T-helper 1 cell treated with Interleukin-12 subunit alpha and Interleukin-12 subunit beta and Interleukin-4 antibody, amounts not matched to agents 30 μg/mL and 1 μg/mL, for 36 hours (primary cell): ENCODE data around the gene UQCC3.
"Not testable (repeated sequence)": the region's sequence is repeated elsewhere in the genome, so short reads cannot be mapped to it uniquely, and the experiment has no call there.

ENCODE experiments used
- H3K27ac Mint-ChIP-seq: one replicate; pipeline ENCODE4 v1.8.0; 2021; ENCODE audit warnings: mild to moderate bottlenecking, mixed read lengths
- H3K27me3 Mint-ChIP-seq: one replicate; pipeline ENCODE4 v1.8.0; 2021; ENCODE audit warnings: low read depth, mixed read lengths
- H3K36me3 Mint-ChIP-seq: one replicate; pipeline ENCODE4 v1.8.0; 2021; ENCODE audit warnings: low read depth, mixed read lengths
- H3K4me1 Mint-ChIP-seq: one replicate; pipeline ENCODE4 v1.8.0; 2021; ENCODE audit warnings: low read depth, mixed read lengths
- H3K4me3 Mint-ChIP-seq: one replicate; pipeline ENCODE4 v1.8.0; 2021; ENCODE audit warnings: mild to moderate bottlenecking, moderate library complexity, mixed read lengths
- H3K9me3 Mint-ChIP-seq: one replicate; pipeline ENCODE4 v1.8.0; 2021; ENCODE audit warnings: mixed read lengths

UQCC3 gene, protein sequence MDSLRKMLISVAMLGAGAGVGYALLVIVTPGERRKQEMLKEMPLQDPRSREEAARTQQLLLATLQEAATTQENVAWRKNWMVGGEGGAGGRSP

DNA sequence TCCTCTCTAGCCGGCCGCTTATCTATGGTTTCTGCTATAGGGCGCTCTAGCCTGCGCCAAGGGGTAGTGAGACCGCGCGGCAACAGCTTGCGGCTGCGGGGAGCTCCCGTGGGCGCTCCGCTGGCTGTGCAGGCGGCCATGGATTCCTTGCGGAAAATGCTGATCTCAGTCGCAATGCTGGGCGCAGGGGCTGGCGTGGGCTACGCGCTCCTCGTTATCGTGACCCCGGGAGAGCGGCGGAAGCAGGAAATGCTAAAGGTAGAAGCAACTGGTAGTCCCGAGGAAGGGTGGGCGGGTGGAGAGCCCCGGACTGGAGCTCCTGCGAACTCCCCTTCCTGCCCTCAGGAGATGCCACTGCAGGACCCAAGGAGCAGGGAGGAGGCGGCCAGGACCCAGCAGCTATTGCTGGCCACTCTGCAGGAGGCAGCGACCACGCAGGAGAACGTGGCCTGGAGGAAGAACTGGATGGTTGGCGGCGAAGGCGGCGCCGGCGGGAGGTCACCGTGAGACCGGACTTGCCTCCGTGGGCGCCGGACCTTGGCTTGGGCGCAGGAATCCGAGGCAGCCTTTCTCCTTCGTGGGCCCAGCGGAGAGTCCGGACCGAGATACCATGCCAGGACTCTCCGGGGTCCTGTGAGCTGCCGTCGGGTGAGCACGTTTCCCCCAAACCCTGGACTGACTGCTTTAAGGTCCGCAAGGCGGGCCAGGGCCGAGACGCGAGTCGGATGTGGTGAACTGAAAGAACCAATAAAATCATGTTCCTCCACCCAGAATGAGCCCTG lies at the start of gene UQCC3, which contains the start of gene LBHD1:
Gene UQCC3, plus strand, starts transcription at position 66 of the 782 bp plus-strand sequence. Its CDS starts 73 bp downstream, at position 139.
Gene LBHD1, minus strand, starts transcription at position 660 of the 782 bp plus-strand sequence. CDS start 2,236 bp downstream, outside the sequence.
- Mint-ChIP-seq H3K36me3 (peaks cover 23% of the 10 kb centered on the region), H3K27me3 (no peaks in the 10 kb centered on the region), H3K4me3 (peak within 1 kb of the TSS; percentile 91), H3K27ac (peak within 1 kb of the TSS; percentile 91), H3K9me3 (no peaks in the 10 kb centered on the region), H3K4me1 (peaks cover 28% of the 10 kb centered on the region)

DNA sequence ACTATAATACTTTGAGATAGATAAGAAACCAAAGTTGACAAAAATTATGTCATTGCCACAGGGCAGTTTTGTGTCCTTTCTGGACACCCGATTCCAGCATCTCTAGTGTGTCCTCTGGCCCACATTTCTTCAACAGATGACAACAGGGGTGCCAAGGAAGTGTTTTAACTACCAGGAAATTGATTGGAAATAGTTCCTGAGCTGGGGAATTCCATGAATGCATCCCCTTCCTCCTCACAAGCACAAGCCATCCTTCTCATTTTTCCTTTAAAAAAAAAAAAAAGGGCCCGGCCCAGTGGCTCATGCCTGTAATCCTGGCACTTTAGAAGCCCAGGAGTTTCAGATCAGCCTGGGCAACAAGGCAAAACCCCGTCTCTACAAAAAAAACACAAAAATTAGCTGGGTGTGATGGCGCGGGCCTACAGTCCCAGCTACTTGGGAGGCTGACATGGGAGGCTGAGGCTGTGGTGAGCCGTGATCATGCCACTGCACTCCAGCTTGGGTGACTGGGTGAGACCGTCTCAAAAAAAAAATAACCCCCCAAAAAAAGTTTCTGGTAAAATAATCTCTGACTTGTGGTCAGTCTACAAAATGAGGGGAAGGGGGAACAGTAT lies 48.9 kb upstream of the UQCC3 start:
- Mint-ChIP-seq H3K4me1 (peaks cover 22% of the 10 kb centered on the region), H3K36me3 (peaks cover 38% of the 10 kb centered on the region), H3K9me3 (no peaks in the 10 kb centered on the region), H3K4me3 (peak overlapping the region; percentile 81), H3K27ac (peak overlapping the region; percentile 97), H3K27me3 (no peaks in the 10 kb centered on the region)

DNA sequence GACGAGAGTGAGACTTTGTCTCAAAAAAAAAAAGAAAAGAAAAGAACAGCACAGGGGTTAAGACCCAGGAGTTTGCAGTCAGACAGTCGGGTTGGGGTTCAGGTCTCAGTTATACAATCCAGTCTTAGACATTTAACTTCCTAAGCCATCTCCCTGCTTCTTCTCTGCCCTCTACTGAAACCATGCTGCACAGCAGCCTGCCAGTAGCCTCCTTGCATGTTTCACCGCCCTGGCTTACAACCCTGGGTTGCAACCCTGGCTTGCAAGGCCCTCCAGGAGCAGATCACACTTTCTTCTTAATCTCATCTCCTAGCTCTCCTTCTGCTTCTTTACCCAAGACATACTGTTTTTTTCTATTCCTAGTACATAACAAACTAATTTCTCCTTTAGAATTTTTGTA lies 43.8 kb upstream of the UQCC3 start:
- Mint-ChIP-seq H3K36me3 (peaks cover 64% of the 10 kb centered on the region), H3K4me1 (peaks cover 2% of the 10 kb centered on the region), H3K4me3 (no peak overlapping the region), H3K27ac (peak overlapping the region; percentile 76), H3K27me3 (no peaks in the 10 kb centered on the region), H3K9me3 (no peaks in the 10 kb centered on the region)

DNA sequence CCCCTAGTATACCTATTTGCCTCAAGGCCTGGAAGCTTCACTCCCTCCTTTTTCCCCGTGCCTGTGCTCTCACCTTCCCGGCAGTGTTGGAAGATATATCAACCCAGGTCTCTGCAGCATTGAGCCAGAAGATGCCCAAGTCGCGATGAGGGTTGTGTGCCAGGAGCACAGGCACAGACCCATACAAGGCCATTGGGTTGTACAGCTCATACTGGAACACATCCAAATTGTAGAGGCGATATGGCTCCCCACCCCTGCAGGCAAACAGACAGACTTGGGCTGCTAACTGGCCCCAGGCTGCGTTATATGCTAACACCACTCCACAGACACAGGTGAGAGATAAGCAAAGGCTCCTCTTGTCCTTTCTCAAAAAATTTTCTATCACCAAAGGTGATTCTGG lies 39.0 kb upstream of the UQCC3 start:
- H3K36me3 Mint-ChIP-seq, result peaks cover 72% of the 10 kb centered on the region
- peak overlapping the region; percentile 36 for H3K27ac Mint-ChIP-seq
- no peaks in the 10 kb centered on the region for H3K9me3 Mint-ChIP-seq
- no peaks in the 10 kb centered on the region for H3K27me3 Mint-ChIP-seq
- no peak overlapping the region for H3K4me3 Mint-ChIP-seq
- H3K4me1 Mint-ChIP-seq, result peaks cover 17% of the 10 kb centered on the region

DNA sequence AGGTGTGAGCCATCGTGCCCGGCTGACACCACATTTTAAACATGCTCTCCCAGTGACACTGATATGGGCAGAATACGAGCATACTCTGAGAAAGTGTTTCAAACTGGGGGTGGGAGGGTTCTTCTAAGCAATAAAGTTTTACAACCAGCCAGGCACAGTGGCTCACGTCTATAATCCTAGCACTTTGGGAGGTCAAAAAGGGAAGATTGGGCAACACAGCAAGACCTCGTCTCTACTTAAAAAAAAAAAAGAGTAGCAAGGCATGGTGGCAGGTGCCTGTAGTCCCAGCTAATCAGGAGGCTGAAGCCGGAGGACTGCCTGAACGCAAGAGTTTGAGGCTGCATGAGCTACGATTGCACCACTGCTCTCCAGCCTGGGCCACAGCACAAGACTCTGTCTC lies 27.3 kb upstream of the UQCC3 start:
- Mint-ChIP-seq H3K4me3 (no peak overlapping the region), H3K9me3 (no peaks in the 10 kb centered on the region), H3K36me3 (peaks cover 23% of the 10 kb centered on the region), H3K4me1 (peaks cover 28% of the 10 kb centered on the region), H3K27ac (peak overlapping the region; percentile 59), H3K27me3 (no peaks in the 10 kb centered on the region)

DNA sequence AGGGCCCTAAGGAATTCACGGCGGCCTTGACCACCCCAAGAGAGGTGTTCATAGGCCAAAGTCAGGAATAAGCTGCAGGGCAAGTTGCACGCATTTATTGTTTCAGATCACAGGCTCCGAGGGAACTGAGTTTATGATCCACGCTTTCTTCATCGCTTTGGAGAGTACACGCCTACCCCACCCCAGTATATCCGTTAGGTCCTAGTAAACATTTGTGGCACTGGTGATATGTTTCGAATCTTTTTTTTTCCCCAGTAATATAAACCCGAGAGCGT lies 25.9 kb upstream of the UQCC3 start:
- H3K9me3 Mint-ChIP-seq, result no peaks in the 10 kb centered on the region
- H3K4me3 Mint-ChIP-seq, result peak overlapping the region; percentile 99
- peak overlapping the region; percentile 96 for H3K27ac Mint-ChIP-seq
- peaks cover 23% of the 10 kb centered on the region for H3K36me3 Mint-ChIP-seq
- peaks cover 23% of the 10 kb centered on the region for H3K4me1 Mint-ChIP-seq
- H3K27me3 Mint-ChIP-seq, result no peaks in the 10 kb centered on the region

DNA sequence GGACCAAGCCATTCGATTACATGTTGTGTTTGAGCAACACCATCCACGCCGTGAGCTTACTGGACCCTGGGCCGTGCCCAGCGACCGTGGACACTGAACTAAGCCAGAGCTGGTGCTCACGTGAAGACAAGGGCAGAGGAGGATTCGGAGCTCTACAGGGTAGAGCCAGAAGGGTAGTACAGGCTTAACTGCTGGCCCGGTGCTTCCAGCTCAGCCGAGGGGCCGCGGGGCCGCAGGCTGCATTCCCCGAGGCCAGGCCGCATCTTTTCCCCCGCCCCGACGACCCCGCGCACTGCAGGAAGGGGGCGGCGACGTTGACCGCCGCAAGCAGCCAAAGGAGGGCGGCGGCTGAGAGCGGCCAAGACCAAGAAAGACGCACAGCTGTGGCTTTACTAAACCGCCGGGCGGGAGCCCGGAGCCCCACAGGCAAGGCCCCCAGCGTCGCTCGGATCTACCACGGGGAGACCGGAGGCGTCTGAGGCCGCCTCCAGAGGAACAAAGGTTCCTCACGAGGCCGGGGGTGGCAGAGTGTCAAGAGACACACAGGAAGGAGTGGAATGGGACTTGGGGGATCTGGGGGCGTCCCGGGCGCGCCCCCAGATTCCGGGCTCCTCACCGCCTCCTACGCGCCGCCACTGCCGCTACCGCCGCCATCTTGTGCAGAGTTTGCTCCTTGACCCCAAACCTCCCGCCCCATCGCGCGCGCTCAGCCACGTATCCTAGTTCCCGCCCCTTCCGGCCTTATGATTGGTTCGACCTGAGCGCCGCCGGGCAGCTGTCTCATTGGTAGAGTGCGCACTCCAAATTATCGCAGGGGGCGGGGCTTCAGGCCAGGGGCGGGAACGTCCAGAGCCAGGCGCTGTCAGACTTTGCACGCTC lies 25.3 kb upstream of the UQCC3 start, which contains the start of gene GANAB:
Gene GANAB, minus strand, starts transcription at position 668 of the 879 bp plus-strand sequence. Its CDS starts 14 bp downstream, at position 654.
- Mint-ChIP-seq H3K9me3 (no peaks in the 10 kb centered on the region), H3K4me3 (peak within 1 kb of the TSS; percentile 99), H3K4me1 (peaks cover 19% of the 10 kb centered on the region), H3K27me3 (no peaks in the 10 kb centered on the region), H3K27ac (peak within 1 kb of the TSS; percentile 96), H3K36me3 (peaks cover 21% of the 10 kb centered on the region)

DNA sequence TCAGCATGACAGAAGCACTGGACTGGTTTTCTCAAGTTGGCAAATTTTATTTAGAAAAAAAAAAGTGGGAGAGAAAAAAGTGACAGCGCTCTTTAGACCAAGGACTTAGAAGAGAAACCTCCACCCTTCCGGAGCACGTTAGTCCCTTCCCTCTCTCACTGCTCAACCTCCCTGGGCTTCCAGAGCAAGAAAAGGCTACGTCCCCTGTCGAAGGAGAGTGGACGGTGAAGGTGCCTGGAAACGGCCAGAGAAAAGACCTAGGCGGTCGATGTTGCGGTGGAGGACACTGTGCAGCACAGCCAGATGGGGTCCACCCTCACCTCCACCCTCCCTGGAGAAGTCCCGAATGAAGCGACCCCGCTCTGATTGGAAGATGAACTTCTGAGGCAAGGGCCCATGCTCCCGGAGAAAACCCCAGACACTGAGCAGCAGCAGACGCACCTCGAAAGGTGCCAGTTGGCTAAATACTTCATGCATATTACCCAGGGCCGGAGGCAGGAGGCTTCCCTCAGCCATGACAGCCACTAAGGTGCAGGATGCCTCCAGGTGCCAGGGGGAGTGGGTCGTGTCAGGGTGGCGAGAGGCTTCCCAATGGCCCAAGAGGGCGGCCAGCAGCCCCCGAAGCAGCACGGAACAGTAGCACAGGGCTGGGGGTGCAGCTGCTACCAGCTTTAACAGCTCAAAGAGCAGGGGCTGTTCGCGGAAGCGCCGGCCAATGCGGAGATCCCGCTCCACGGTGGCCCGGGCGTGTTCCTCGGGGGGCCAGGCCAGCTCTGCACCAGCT lies 24.5 kb upstream of the UQCC3 start:
- peak overlapping the region; percentile 96 for H3K27ac Mint-ChIP-seq
- peaks cover 17% of the 10 kb centered on the region for H3K4me1 Mint-ChIP-seq
- H3K36me3 Mint-ChIP-seq, result peaks cover 21% of the 10 kb centered on the region
- H3K27me3 Mint-ChIP-seq, result no peaks in the 10 kb centered on the region
- H3K9me3 Mint-ChIP-seq, result no peaks in the 10 kb centered on the region
- H3K4me3 Mint-ChIP-seq, result peak overlapping the region; percentile 99

DNA sequence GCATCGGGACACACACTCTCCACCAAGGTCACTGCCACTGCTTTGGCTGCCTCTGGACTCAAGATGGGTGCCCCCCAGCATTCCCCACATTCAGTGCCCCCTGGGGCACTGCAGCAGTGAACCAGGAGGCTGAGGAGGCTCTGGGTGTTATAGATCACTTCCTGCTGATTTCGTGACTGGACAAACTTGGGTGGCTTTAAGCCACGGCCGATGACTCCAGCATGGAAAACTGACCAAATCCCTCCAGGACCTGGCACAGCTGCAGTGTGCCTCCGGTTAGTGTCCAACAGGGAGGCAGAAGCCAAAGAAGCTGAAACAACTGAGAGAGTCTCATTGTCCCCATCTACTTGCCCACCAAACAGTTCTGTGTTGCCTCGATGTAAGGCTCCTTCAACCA lies 23.9 kb upstream of the UQCC3 start:
- Mint-ChIP-seq H3K27ac (peak overlapping the region; percentile 31), H3K4me1 (peaks cover 20% of the 10 kb centered on the region), H3K4me3 (no peak overlapping the region)

DNA sequence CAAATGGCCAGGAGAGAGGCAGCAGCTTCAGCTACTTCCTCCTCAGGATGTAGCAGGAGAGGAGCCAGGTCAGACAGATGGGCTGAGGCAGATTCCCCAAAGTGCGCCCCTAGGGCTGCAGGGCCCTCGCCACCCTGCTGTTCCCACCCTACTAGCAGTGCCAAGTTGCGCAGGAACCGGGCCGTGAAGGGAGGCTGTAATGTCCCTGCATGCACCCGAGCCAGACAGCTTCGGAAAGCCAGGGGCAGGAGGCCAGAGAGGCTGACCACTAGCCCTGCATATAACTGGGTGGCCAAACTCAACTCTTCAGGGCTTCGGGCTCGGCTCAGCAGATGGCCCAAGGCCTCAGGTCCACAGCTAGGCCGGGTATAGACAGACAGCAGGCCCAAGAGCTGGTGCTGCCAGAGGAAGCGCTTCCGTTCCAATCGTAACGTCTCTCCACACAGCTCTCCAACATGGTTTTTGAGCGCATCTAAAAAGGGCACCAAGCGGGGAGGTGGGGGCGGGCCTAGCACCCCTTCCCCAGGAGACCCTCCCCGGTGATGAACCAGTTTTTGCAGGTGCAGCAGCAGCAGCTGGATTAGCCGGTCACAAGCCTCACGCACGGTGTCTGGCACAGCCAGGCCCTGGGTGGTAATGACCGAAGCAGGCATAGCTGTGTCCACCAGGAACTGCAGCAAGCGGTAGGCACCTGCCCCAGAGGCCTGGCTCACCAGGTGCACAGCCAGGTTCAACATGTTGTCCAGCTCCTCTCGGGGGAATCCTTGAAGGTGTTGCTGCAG lies 23.1 kb upstream of the UQCC3 start:
- peaks cover 24% of the 10 kb centered on the region for H3K36me3 Mint-ChIP-seq
- peaks cover 21% of the 10 kb centered on the region for H3K4me1 Mint-ChIP-seq
- H3K27ac Mint-ChIP-seq, result no peak overlapping the region
- H3K9me3 Mint-ChIP-seq, result no peaks in the 10 kb centered on the region
- no peaks in the 10 kb centered on the region for H3K27me3 Mint-ChIP-seq
- H3K4me3 Mint-ChIP-seq, result no peak overlapping the region

More for the DNA sequence above, 23.9 kb upstream of the UQCC3 start:
- peaks cover 24% of the 10 kb centered on the region for H3K36me3 Mint-ChIP-seq
- H3K9me3 Mint-ChIP-seq, result no peaks in the 10 kb centered on the region
- H3K27me3 Mint-ChIP-seq, result no peaks in the 10 kb centered on the region

DNA sequence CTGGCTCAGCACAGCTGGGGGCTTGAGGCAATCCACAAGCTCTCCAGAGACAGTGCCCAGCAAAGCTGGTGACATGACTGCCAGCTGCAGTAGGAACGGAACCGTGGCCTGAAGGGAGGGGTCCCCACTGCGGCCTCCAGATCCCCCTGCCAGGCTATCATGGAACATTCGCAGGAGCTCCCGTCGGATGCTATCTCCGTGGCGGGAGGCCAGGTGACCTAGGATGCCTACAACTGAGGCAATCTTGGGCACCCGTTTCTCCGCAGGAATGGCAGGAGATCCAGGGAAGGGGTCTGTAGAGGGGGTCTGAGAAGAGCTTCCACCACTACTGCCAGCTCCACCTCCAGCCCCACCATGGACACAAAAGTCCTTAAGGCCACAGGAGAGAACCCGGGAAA lies 22.5 kb upstream of the UQCC3 start:
- no peak overlapping the region for H3K27ac Mint-ChIP-seq
- no peaks in the 10 kb centered on the region for H3K27me3 Mint-ChIP-seq
- H3K4me3 Mint-ChIP-seq, result no peak overlapping the region
- peaks cover 24% of the 10 kb centered on the region for H3K36me3 Mint-ChIP-seq
- H3K4me1 Mint-ChIP-seq, result peaks cover 24% of the 10 kb centered on the region
- no peaks in the 10 kb centered on the region for H3K9me3 Mint-ChIP-seq

DNA sequence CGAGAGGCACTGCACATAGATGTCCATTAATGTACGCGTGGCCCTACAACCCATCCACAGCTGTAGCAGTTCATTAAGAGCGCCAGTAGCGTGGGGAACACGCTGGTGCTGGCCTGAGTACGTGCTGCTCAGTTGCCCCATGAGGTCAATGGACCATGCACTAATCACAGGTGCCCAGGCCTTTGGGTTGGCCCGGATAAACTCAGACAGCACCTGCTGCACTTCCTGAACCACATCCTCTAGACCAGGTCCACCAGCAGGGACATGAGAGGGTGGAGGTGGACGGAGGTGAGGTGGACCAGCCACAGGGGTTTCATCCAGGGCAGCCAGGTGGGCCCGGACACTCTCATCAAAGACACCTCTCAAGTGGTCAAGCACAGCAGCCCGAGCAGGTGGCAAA lies 22.0 kb upstream of the UQCC3 start:
- peaks cover 27% of the 10 kb centered on the region for H3K4me1 Mint-ChIP-seq
- H3K27ac Mint-ChIP-seq, result no peak overlapping the region
- H3K4me3 Mint-ChIP-seq, result no peak overlapping the region
- peaks cover 22% of the 10 kb centered on the region for H3K36me3 Mint-ChIP-seq
- no peaks in the 10 kb centered on the region for H3K9me3 Mint-ChIP-seq
- no peaks in the 10 kb centered on the region for H3K27me3 Mint-ChIP-seq

DNA sequence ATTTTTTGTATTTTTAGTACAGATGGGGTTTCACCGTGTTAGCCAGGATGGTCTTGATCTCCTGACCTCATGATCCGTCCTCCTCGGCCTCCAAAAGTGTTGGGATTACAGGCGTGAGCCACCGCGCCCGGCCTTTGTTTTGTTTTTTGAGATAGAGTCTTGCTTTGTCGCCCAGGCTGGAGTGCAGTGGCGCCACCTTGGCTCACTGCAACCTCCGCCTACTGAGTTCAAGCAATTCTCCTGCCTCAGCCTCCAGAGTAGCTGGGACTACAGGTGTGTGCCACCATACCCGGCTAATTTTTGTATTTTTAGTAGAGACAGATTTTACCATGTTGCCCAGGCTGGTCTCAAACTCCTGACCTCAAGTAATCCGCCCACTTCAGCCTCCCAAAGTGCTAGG lies 21.2 kb upstream of the UQCC3 start:
- H3K27me3 Mint-ChIP-seq, H3K27ac Mint-ChIP-seq, H3K9me3 Mint-ChIP-seq, H3K4me3 Mint-ChIP-seq: not testable (repeated sequence)
- H3K36me3 Mint-ChIP-seq, result peaks cover 19% of the 10 kb centered on the region
- H3K4me1 Mint-ChIP-seq, result peaks cover 31% of the 10 kb centered on the region
